ENCODE results near the gene UBA52.

DNA sequence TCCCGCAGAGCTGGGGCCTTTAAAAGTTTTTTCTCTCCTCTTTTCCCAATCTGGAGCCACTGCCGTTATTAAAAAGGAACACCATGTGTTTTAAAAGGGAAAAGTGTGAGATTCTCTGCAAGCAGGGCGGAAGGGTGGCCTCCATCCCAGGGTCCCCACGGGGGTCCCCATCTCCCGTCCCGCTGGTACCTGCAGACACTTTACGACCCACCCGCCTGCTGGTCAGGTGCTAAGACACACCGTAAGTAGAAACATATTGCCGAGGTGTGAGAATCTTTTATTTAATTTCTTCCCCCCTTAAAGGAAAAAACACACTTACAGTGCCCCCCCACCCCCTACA is 33.1 kb downstream of the UBA52 start:
- TF ChIP-seq, protein P1, sequence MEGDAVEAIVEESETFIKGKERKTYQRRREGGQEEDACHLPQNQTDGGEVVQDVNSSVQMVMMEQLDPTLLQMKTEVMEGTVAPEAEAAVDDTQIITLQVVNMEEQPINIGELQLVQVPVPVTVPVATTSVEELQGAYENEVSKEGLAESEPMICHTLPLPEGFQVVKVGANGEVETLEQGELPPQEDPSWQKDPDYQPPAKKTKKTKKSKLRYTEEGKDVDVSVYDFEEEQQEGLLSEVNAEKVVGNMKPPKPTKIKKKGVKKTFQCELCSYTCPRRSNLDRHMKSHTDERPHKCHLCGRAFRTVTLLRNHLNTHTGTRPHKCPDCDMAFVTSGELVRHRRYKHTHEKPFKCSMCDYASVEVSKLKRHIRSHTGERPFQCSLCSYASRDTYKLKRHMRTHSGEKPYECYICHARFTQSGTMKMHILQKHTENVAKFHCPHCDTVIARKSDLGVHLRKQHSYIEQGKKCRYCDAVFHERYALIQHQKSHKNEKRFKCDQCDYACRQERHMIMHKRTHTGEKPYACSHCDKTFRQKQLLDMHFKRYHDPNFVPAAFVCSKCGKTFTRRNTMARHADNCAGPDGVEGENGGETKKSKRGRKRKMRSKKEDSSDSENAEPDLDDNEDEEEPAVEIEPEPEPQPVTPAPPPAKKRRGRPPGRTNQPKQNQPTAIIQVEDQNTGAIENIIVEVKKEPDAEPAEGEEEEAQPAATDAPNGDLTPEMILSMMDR (IDR thresholded peaks at IDR 0.05) = no peak
- TF ChIP-seq POLR2AphosphoS5 (IDR thresholded peaks at IDR 0.05; ENCODE audit: insufficient read depth in 1 of 2, low read depth in 1 of 2) (no peak), POLR2A (IDR thresholded peaks at IDR 0.05) (no peak)
